SK-N-SH (cell line): ENCODE results near the gene COX4I2.

Experiments
- RFX5 ChIP-seq: IDR thresholded peaks from 2 replicates; pipeline ENCODE4 v1.6.1; 2012; ENCODE audit warnings: mild to moderate bottlenecking, improper control_type of control experiment, low read length
- TCF12 ChIP-seq: IDR thresholded peaks from 2 replicates; pipeline ENCODE4 v1.4.0; 2012
- TF ChIP-seq, protein P1 (sequence below): fragments of 200-600 bp; sonication (generic); IDR thresholded peaks from 2 replicates; pipeline ENCODE4 v1.6.1; 2017; ENCODE audit warnings: antibody characterized with exemption, mild to moderate bottlenecking, moderate library complexity

DNA sequence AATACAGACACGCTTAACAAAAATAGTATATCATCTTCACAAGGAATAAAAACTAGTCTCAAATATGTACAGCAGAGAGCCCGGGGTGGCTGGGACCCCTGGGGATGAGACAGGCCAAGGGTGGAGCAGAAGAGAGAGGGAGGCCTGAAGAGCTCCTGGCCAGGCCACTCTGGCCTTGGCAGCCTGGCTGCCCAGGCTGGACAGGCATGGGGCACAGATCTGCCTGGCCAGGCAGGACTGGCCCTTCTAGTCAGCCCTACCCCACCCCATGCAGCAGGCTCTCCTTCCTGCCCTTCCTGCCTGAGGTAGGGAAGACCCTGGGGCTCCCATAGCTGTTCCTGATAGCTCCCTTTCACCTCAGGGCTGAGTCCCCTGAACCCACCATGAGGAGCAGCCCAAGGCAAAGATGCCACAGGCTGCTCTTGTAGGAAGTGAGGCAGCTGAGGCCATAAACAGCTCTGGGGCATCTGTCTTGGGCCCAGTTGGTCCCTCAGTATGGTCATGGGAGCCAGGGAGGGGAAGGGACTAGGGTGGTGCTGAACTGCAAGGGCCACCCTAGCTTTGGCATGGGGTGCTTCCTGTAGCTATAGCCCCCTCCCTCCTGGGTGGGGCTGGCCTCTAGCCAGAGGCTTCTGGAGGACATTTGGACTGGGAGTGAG lies 27.1 kb downstream of the COX4I2 start:
- TF ChIP-seq RFX5 (no peak), TCF12 (no peak)
- TF ChIP-seq, protein P1, sequence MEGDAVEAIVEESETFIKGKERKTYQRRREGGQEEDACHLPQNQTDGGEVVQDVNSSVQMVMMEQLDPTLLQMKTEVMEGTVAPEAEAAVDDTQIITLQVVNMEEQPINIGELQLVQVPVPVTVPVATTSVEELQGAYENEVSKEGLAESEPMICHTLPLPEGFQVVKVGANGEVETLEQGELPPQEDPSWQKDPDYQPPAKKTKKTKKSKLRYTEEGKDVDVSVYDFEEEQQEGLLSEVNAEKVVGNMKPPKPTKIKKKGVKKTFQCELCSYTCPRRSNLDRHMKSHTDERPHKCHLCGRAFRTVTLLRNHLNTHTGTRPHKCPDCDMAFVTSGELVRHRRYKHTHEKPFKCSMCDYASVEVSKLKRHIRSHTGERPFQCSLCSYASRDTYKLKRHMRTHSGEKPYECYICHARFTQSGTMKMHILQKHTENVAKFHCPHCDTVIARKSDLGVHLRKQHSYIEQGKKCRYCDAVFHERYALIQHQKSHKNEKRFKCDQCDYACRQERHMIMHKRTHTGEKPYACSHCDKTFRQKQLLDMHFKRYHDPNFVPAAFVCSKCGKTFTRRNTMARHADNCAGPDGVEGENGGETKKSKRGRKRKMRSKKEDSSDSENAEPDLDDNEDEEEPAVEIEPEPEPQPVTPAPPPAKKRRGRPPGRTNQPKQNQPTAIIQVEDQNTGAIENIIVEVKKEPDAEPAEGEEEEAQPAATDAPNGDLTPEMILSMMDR, result no peak
